Measurements from ENCODE around the gene CHIT1.

The CHIT1 gene

GRCh38 chr1:203188686-203189232 is 40.7 kb downstream of the CHIT1 start:
- DNase-seq (ENCODE audit: low read depth in 2 of 2), result no peak

GRCh38 chr1:203187689-203188264 is 41.7 kb downstream of the CHIT1 start:
- no peak for DNase-seq (ENCODE audit: low read depth in 2 of 2)

- no peak for DNase-seq (ENCODE audit: low read depth in 2 of 2)
Observed at GRCh38 chr1:203187304-203187685, 42.2 kb downstream of the CHIT1 start.

GRCh38 chr1:203186446-203187303 is 42.8 kb downstream of the CHIT1 start, which contains the start of gene CHI3L1:
Gene CHI3L1, minus strand, starts transcription at chr1:203186704. Its CDS starts 81 bp downstream, at chr1:203186623.
- no peak for DNase-seq (ENCODE audit: low read depth in 2 of 2)

- DNase-seq (ENCODE audit: low read depth in 2 of 2), result no peak
Observed at GRCh38 chr1:203186091-203186445, 43.4 kb downstream of the CHIT1 start.

GRCh38 chr1:203185585-203185984 is 43.9 kb downstream of the CHIT1 start:
- no peak for DNase-seq (ENCODE audit: low read depth in 2 of 2)

GRCh38 chr1:203185061-203185461 is 44.4 kb downstream of the CHIT1 start:
- DNase-seq (ENCODE audit: low read depth in 2 of 2), result no peak

GRCh38 chr1:203184467-203184866 is 45.0 kb downstream of the CHIT1 start:
- no peak for DNase-seq (ENCODE audit: low read depth in 2 of 2)

- no peak for DNase-seq (ENCODE audit: low read depth in 2 of 2)
Observed at GRCh38 chr1:203183828-203184227, 45.6 kb downstream of the CHIT1 start.

GRCh38 chr1:203182387-203182953 is 47.0 kb downstream of the CHIT1 start:
- DNase-seq (ENCODE audit: low read depth in 2 of 2), result no peak

GRCh38 chr1:203181586-203182386 is 47.7 kb downstream of the CHIT1 start:
- no peak for DNase-seq (ENCODE audit: low read depth in 2 of 2)

- no peak for DNase-seq (ENCODE audit: low read depth in 2 of 2)
Observed at GRCh38 chr1:203180611-203181330, 48.7 kb downstream of the CHIT1 start.

GRCh38 chr1:203179667-203180005 is 49.8 kb downstream of the CHIT1 start:
- DNase-seq (ENCODE audit: low read depth in 2 of 2), result no peak

- no peak for DNase-seq (ENCODE audit: low read depth in 2 of 2)
Observed at GRCh38 chr1:203178821-203179666, 50.4 kb downstream of the CHIT1 start.

GRCh38 chr1:203178083-203178482 is 51.4 kb downstream of the CHIT1 start:
- DNase-seq (ENCODE audit: low read depth in 2 of 2), result no peak

- no peak for DNase-seq (ENCODE audit: low read depth in 2 of 2)
Observed at GRCh38 chr1:203177470-203178039, 51.9 kb downstream of the CHIT1 start.

GRCh38 chr1:203177036-203177405 is 52.5 kb downstream of the CHIT1 start:
- DNase-seq (ENCODE audit: low read depth in 2 of 2), result no peak

GRCh38 chr1:203176273-203177035 is 53.0 kb downstream of the CHIT1 start:
- DNase-seq (ENCODE audit: low read depth in 2 of 2), result no peak

- no peak for DNase-seq (ENCODE audit: low read depth in 2 of 2)
Observed at GRCh38 chr1:203175827-203176241, 53.6 kb downstream of the CHIT1 start.
